ENCODE results near the gene SLC4A8.
"Not testable (repeated sequence)": the region's sequence is repeated elsewhere in the genome, so short reads cannot be mapped to it uniquely, and the experiment has no call there.

Gene SLC4A8

DNA sequence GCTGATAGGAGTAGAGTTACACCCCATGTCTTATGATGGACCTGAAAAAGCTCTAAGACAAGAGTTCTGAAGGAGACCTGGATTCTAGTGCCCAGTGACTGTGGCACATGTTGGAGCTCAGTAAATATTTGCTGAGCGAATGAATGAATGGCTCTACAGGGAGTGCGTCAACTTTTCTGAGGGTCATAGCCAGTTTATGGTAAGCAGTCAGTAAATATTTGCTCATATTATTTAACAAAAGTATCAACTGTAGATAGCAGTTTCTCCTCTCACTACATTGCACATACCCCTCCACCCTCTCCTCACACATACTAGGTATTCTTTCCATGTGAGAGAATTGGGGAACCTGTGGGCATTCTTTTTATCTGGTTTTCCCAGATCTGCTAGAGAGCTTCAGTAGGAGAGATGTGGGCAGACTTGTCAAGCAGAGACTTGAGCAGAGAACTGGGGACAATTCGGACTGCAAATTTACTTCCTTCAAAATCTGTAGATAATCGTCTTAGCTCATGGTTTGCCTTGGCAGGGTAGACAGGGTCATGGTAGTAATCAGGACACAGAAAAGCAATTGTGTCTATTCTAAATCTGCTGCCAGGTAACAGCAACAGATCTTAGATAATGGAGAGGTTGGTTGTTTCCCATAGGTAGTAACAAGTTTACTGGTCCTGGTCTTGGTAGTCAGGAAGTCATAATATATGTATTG, 5.7 kb downstream of the SLC4A8 start:
- no peak for DNase-seq

DNA sequence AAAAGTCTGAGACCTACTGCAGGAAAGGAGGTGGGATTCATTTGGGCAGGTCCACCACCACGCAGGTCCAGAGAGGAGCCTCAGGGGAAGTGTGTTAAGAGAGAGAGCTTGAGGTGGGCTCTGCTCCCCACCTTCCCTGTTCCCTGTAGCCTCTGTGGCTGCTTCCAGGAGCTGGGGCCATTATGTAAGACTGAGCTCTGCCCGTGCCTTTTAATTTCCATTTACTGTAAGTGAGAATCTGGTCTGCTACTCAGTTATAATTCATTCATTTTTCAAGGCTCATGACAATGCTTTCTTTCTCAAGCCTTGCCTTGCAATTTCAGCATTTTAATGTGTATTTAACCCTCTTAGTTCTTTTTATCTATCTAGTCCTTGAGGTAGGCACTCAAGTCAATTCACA, 8.3 kb downstream of the SLC4A8 start:
- DNase-seq, result no peak

GRCh38 chr12:51434305-51434704, 9.7 kb downstream of the SLC4A8 start:
- DNase-seq, result peak; percentile 80

DNA sequence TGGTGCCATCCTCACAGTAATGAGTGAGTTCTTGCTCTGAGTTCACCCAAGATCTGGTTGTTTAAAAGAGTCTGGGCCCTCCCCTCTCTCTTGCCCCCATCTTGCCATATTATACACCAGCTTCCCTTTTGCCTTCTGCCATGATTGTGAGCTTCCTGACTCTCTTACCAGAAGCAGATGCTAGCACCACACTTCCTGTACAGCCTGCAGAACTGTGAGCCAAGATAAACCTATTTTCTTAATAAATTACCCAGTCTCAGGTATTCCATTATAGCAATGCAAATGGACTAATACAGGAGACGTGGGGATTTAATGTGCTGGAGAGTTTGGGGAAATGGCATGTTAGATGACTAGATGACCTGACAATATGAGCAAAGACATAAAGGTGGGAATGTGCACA, 12.8 kb downstream of the SLC4A8 start:
- DNase-seq, result no peak

DNA sequence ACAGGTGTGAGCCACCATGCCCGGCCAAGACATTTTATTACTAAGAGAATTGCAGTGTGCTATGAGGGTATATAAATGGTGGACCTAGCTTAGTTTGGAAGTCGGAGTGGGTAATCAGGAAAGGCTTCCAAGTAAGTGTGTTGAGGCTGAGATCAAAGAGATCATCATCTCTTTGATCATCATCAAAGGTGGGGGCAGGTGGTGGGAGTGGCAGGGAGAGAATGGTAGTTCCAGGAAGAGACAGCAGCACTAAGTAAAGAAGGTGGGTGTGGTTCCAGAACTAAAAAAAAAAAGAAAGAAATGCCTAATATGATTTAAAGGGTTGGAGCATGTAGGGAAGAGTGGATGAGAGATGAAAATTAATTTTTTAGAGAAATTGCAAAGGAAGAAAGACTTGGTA, 14.7 kb downstream of the SLC4A8 start:
- no peak for DNase-seq

DNA sequence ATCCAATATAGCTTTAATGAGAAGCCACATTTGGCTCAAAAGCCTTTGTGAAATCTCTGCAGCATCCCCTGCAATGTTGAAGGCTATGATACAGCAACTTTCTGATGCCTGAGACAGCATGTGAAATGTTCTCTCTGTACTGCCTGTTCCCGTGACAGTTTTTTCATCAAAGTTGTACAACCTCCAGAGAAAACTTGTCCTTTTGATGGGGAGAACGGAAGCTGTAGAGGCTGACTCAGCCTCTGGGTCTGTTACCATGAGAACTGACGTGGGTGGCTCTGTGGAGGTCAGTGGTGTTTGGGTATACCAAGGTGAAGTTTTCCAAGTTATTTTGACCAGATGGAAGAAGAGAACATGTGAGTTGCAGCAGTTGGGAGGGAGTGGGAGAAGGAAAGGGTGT, 17.0 kb downstream of the SLC4A8 start:
- no peak for DNase-seq

DNA sequence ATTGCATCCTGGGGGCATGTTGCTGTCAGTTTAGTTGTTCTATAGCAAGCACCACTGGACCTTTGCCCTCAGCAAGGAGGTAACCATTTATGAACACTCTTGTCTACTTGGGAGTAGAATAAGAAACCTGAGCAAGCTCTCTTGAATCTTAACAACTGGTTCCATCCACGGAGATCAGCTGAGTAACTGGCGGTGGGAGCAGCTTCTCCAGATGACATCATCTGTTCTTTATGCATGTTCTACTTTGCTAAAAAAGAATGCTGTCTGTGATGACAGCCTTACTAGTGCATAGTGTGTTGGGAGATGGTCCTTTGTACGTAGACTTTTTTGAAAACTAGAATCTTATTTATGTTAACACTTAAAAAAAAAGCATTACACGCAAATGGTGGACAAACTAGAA, 17.7 kb downstream of the SLC4A8 start:
- no peak for DNase-seq

GRCh38 chr12:51443573-51443972, 18.9 kb downstream of the SLC4A8 start:
- no peak for DNase-seq

DNA sequence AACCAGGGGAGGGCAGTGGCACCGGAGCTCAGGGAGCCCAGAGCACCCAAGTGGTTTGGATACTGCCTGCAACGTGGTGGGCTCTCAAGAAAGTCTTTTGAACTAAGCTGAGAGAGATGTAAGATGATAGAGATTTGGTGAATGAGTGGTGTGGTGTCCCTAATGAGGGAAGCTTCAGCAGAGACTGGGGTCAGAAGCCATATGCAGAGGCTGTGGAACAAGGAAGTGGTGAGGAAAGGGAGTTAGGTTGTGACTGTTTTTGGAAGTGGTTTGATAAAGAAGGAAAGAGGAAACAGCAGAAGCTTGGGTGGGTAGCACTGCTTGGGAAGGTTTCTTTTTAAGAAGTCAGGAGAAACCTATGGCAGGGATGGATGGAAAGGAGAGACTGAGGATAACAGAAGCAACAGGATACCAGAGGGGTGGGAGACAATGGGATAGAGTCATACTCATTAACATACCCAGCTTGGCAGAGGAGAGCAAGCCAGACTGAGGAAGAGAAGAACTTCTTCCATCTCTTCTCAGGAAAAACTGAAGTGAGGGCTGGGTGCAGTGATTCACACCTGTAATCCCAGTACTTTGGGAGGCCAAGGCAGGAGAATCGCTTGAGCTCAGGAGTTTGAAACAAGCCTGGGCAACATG, 24.1 kb downstream of the SLC4A8 start:
- no peak for DNase-seq

GRCh38 chr12:51449580-51450246, 25.1 kb downstream of the SLC4A8 start:
- no peak for DNase-seq

DNA sequence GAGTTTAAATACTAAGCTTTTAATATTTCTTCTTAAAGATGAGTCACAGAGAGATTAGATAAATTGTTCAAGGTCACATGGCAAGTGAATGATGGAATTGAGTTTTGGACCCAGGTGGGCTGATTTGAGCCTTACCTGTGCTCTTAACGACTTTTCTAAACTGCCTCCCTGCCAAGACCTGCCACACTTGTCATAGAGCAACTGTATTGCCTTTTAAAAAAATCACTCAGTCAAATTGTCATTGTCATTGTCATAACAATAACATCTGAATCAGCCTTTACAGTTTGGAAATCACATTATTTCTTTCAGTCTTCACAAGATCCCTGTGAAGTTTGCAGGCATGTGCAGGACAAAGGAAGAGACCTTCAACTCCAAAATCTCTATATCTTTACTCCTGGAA, 25.7 kb downstream of the SLC4A8 start:
- no peak for DNase-seq

GRCh38 chr12:51450806-51451205, 26.2 kb downstream of the SLC4A8 start:
- DNase-seq, result no peak

- not testable (repeated sequence) for DNase-seq
Measured at GRCh38 chr12:51454016-51454415, 29.4 kb downstream of the SLC4A8 start.

DNA sequence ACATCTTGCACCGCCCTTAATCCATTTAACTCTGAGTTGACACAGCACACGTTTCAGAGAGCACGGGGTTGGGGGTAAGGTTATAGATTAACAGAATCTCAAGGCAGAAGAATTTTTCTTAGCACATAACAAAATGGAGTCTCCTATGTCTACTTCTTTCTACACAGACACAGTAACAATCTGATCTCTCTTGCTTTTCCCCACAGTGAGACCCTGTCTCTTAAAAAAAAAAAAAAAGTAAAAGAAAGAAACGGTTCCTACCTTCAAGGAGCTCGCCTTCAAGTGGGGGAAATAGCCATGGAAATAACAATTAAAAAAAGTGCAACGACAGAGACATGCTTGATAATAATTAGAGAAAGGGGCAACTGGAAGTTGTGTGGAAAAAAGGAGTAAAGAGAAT, 30.4 kb downstream of the SLC4A8 start:
- DNase-seq, result not testable (repeated sequence)

GRCh38 chr12:51458635-51459034, 34.0 kb downstream of the SLC4A8 start:
- DNase-seq, result no peak

- no peak for DNase-seq
Measured at GRCh38 chr12:51460519-51460918, 35.9 kb downstream of the SLC4A8 start.

- no peak for DNase-seq
Measured at GRCh38 chr12:51465491-51465890, 40.9 kb downstream of the SLC4A8 start.

DNA sequence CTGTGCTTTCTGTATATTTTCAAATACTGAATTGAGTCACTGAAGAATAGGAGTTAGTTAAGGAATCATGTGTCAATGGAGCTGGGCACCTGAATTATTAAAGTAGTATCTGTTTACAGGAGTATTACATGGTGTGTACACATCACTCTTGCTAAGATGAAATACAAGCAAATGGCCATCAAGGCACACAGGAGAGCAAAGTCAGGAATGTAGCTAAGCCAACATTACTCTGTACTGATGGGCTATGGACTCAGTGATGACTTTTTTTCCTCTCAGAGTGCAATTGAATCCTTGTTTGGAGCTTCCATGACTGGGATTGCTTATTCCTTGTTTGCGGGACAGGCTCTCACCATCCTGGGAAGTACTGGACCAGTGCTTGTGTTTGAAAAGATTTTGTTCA, 45.5 kb downstream of the SLC4A8 start:
- no peak for DNase-seq

- no peak for DNase-seq
Measured at GRCh38 chr12:51471111-51471864, 46.7 kb downstream of the SLC4A8 start.

GRCh38 chr12:51472984-51473383, 48.4 kb downstream of the SLC4A8 start:
- no peak for DNase-seq

DNA sequence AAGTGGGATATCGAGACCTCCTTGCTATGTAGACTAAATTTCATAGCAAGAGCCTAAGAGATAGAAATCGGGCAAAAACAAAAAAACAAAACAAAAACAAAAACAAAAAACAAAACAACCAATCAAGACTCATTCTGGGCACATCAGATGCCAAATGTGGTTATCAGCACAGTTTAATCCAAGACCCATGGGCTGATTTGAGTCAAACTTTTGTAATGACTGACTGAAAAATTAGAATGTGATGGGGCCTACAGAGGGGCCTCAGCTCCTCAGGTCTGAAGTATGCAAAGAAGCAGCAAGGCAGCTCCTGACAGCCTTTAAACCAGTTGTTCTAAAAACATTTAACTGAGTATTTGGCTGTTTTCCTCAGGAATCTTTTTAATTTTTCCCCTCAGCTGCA, 49.3 kb downstream of the SLC4A8 start:
- no peak for DNase-seq

GRCh38 chr12:51475543-51475942, 50.9 kb downstream of the SLC4A8 start:
- DNase-seq, result no peak

DNA sequence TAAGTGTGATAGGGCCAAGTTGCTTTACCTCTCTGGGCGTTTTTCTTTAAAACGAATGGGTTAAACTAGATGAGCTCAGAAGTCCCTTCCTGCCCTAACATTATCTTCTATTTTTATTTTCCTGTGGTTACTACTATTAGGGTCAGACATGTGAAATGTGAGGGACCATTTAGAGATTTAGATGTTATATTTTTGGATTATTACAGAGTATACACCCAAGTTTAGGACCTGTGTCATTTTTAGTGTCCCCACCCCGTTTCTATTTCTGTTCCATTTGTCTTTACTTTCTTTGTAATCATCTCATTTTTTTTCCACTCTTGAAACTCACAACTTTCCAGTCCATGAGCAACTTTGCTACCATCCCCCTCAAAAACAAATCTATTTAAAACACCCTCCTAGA, 56.3 kb downstream of the SLC4A8 start:
- no peak for DNase-seq
